Right lobe of liver (tissue), 6 donors: ENCODE measurements around the gene TTC28. TPM values are rescaled to one million over a fixed set of nuclear protein-coding genes. Genes with fewer than 3 reads are reported as not detected.

ENCODE experiments used
- ATAC-seq, 4 donors: fragments of 200-7000 bp; cut with Tn5 transposase; one replicate each; pipeline ENCODE4 v1.9.1; 2020; ENCODE audit warnings: mild to moderate bottlenecking in 4 of 4, moderate library complexity in 4 of 4
- DNase-seq, 3 donors: peaks; one replicate each; pipeline ENCODE4 v3.0.0-alpha.2; 2020
- H3K27ac ChIP-seq, 3 donors: fragments of 200-600 bp; one replicate each; pipeline ENCODE4 v1.8.0; 2022
- H3K27me3 ChIP-seq, 2 donors: fragments of 200-600 bp; one replicate each; pipeline ENCODE4 v1.8.0; 2022
- H3K36me3 ChIP-seq, 4 donors: fragments of 200-600 bp; sonication (generic) in 1 of 4; one replicate each; pipeline versions ENCODE4 v1.5.1 to v1.8.0; 2017 to 2022; ENCODE audit warnings: control low read depth in 1 of 4
- H3K4me1 ChIP-seq, 4 donors: fragments of 200-600 bp; sonication (generic) in 1 of 4; one replicate each; pipeline versions ENCODE4 v1.5.1 to v1.8.0; 2017 to 2022; ENCODE audit warnings: control low read depth in 1 of 4
- H3K4me3 ChIP-seq, 3 donors: fragments of 200-600 bp; one replicate each; pipeline ENCODE4 v1.8.0; 2022
- H3K9me3 ChIP-seq, 4 donors: fragments of 200-600 bp; sonication (generic) in 1 of 4; one replicate each; pipeline versions ENCODE4 v1.5.1 to v1.8.0; 2017 to 2022; ENCODE audit warnings: control low read depth in 1 of 4
- CTCF ChIP-seq, 4 donors: fragments of 200-600 bp in 3 of 4; fragments of 450-650 bp in 1 of 4; IDR thresholded peaks; one replicate each; pipeline versions ENCODE4 v1.5.1 to v1.8.0; 2016 to 2022; ENCODE audit warnings: antibody characterized with exemption in 4 of 4, mild to moderate bottlenecking in 2 of 4
- POLR2A ChIP-seq: fragments of 450-650 bp; IDR thresholded peaks from one replicate; pipeline ENCODE4 v1.6.1; 2017; ENCODE audit warnings: antibody characterized with exemption, mild to moderate bottlenecking
- WGBS: methylation state at CpG from one replicate; pipeline ENCODE4 v1.1.6; 2018; ENCODE audit warnings: low coverage, low lambda C conversion rate; ENCODE audit not compliant: insufficient coverage; ENCODE audit errors: missing lambda C conversion rate; 5-methylcytosine and 5-hydroxymethylcytosine counted together
- intact Hi-C, 2 donors: fragments of 100-400 bp; cut with DNase I; formaldehyde crosslinking; loops; one replicate each; pipeline versions ENCODE4 v1.11.2 to v1.14.1; 2022
- total RNA-seq, 6 experiments: library from RNA; depleted of rRNA in 2 of 6; stranded (reverse); fragments of >200 nt in 2 of 6; fragmentation: NEBNext Ultra II Directional in 3 of 6; extraction: Animal tissue kit (Norgen Biotek cat#: 25700) in 3 of 6; gene quantifications; one replicate each; pipeline versions ENCODE4 v1.1.0 to v1.2.4, GENCODE V29; 2016 to 2023
- donor health status: DM: no; HTN: yes; CAD: no.
- donor health status: DM: no; HTN: no; CAD: no.
- donor health status: DM: no; HTN: no; CAD: no.
- donor health status: DM: no; HTN: yes; CAD: no.
- donor health status: DM: no; HTN: yes; CAD: no.

Gene TTC28
- total RNA-seq, 6 experiments from 2014 or later, result 9.4 to 38.3 (median 15.0) TPM

DNA sequence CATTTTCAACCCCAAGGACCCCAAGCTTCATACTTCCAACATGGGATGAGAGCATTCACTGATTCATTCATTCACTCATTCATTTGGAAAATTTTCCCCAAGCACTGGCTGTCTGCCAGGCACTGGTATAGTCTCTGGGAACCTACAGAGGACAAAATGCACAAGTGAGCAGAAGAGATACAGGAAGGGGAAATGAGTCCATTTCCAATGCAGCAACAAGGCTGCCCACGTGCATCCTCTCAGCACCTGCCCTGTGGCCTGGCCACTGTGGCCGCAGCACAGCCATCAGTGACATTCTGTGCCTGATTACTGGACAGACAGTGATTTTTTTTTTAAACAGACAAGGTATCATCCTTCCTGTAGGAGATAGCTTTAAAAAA lies 664.6 kb downstream of the TTC28 start:
- no peaks in the 10 kb centered on the region for H3K9me3 ChIP-seq
- no peaks in the 10 kb centered on the region for H3K27me3 ChIP-seq
- WGBS, result 71% methylated on average over 2 of the region's 2 CpGs
- ATAC-seq (peak in 2 of 4 donors; percentile 18 to 23), DNase-seq (peak in 1 of 3 donors; percentile 27)
- H3K4me1 ChIP-seq, result no peaks in the 10 kb centered on the region
- no peaks in the 10 kb centered on the region for H3K36me3 ChIP-seq
- intact Hi-C loops, result no loop called here
- TF ChIP-seq CTCF (IDR thresholded peaks at IDR 0.05) (no peak), POLR2A (no peak)
- no peak overlapping the region for H3K27ac ChIP-seq
- H3K4me3 ChIP-seq, result no peak overlapping the region

DNA sequence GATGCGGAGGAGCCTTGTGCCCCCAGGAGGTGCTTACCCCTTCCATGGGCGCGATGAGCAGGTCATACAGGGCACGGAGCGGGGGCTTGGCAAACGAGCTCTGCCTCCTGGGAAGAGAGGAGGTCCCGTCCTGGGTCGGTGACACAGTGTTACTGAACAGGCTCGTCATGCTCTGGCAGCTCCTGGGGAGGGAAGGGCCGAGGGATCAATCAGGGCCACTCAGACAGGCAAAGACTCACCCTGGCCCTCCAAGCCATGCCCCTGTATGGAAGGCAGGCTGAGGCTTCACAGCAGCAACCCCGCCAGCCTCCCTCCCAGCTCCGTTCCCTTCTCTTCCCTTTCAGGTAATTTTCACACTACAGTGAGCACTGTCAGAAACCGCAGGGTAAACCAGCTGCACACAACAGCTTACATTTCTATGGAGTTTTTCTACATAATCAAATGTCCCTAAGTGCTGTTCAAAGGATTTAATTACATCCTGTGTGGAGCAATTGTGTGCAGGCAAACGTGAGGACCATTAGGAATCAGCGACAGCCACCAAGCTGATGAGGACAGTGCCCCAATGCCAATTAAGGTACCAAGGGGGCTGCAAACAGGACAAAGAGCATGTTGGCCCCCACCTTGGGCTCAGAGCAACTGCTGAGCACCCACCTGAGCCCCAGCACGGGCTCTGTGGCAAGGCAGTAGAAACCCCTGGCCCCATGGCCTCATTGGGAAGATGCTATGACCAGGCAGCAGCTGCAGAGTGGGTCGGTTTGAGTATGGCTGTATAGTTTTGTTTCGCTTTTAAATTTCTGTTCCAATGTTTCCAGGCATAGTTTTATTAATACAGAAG lies 665.2 kb downstream of the TTC28 start:
- TF ChIP-seq POLR2A, result no peak
- TF ChIP-seq CTCF (IDR thresholded peaks at IDR 0.05), result no peak
- no peaks in the 10 kb centered on the region for H3K4me1 ChIP-seq
- intact Hi-C loops, result no loop called here

DNA sequence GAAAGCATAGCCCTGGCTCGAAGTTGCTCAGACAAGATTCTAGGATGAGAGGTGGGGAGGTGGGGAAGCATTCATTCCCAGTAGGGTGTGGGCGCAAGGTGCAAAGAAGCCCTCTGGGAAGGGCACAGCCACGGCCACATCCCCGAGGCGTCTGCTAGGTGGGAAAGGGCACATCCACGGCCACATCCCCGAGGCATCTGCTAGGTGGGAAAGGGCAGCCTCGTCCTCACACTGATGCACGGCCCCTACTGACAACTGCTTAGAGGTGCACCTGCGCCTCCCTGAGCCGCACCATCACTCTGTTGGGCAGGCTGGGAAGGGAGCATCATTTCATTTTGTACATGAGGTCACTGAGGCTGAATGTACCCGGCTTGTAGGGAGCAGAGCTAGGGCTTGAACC lies 666.0 kb downstream of the TTC28 start:
- WGBS, result no CpG with 5 or more reads among the region's 12 CpGs
- H3K4me1 ChIP-seq, result no peaks in the 10 kb centered on the region
- H3K36me3 ChIP-seq, result no peaks in the 10 kb centered on the region
- intact Hi-C loops, result no loop called here
- no peak overlapping the region for H3K27ac ChIP-seq
- H3K27me3 ChIP-seq, result no peaks in the 10 kb centered on the region
- ATAC-seq, result no peak
- H3K4me3 ChIP-seq, result no peak overlapping the region
- peak in 1 of 3 donors; percentile 31 for DNase-seq
- no peaks in the 10 kb centered on the region for H3K9me3 ChIP-seq
- TF ChIP-seq POLR2A (no peak), CTCF (IDR thresholded peaks at IDR 0.05) (no peak)

More for the DNA sequence above, 665.2 kb downstream of the TTC28 start:
- WGBS, result 73% methylated on average over 6 of the region's 18 CpGs
- H3K27me3 ChIP-seq, result no peaks in the 10 kb centered on the region
- no peak overlapping the region for H3K4me3 ChIP-seq
- ATAC-seq (no peak), DNase-seq (peak in 1 of 3 donors; percentile 54)
- no peaks in the 10 kb centered on the region for H3K36me3 ChIP-seq
- H3K9me3 ChIP-seq, result no peaks in the 10 kb centered on the region
- H3K27ac ChIP-seq, result no peak overlapping the region

DNA sequence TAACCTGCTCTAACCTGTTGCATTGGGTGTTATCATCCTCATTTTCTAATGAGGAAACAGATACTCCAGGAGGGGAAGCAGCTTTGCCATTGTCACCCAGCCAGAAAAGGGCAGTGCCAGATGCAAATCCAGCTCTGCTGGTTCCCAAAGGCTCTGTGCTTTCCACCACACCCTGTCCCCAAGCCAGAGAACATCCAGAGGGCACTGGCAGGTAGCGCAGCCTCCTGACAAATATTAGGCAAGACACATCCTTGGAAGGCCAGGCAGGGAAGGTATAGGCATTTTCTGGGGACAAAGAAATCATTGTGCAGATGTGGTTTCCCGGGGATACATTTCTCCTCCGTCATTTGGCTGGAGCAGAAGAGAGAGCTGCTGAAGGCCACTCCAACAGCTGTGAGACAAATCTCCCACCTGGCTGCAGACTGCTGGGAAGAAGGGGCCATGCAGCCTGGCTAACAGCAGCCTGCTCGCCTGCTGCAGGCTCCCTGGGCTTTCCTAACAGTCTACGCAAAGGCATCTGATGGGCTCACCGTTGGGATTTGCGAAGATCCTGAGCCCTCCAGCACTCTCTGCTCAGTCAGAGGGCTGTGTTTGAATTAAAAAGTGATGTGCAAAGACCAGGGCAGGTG lies 666.7 kb downstream of the TTC28 start:
- intact Hi-C loops, result no loop called here
- ATAC-seq (no peak), DNase-seq (peak in 1 of 3 donors; percentile 31)
- TF ChIP-seq POLR2A (no peak), CTCF (IDR thresholded peaks at IDR 0.05) (no peak)
- Histone ChIP-seq H3K4me1 (no peaks in the 10 kb centered on the region), H3K27ac (no peak overlapping the region), H3K4me3 (no peak overlapping the region), H3K36me3 (no peaks in the 10 kb centered on the region), H3K9me3 (no peaks in the 10 kb centered on the region), H3K27me3 (no peaks in the 10 kb centered on the region)
- 60% methylated on average over 1 of the region's 7 CpGs for WGBS
